ENCODE data around the gene PARD3B.

PARD3B gene

DNA sequence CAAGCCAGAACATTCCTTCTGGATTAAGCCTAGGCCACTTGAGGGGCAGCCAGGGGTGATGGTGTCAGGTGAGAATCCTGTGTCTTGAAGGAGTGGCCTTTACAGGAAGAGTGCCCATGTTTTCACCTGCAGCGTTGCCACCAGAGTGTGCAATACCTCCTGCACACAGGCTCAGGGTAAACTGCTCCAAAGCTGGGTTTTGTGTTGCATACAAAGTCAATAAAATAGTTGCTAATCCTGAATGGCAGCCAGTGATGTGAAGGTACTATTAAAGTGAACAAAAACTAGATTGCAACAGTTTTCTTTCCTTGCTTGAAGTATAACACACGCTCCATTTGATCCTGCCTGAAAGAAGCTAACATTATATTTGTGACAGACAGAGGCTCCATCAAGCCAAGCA is 1072.6 kb downstream of the PARD3B start:
- DNase-seq (ENCODE audit: low read depth), result no peak

GRCh38 chr2:205619600-205619999 is 1074.3 kb downstream of the PARD3B start:
- DNase-seq (ENCODE audit: low read depth), result no peak

DNA sequence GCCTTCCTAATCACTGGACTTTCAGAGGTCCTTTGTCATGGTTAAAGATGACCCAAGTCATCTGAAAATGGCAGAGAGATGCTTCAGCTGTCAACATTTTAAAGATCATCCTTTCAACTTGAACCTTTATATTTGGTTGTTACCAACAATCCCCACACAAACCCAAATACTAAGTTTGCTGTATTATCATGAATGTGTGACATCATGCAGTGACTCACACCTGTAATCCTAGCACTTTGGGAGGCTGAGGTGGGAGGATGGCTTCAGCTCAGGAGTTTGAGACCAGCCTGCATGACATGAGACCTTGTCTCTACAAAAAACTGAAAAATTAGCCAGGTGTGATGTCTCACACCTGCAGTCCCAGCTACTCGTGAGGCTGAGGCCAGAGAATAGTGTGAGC is 1081.8 kb downstream of the PARD3B start:
- DNase-seq (ENCODE audit: low read depth), result no peak

DNA sequence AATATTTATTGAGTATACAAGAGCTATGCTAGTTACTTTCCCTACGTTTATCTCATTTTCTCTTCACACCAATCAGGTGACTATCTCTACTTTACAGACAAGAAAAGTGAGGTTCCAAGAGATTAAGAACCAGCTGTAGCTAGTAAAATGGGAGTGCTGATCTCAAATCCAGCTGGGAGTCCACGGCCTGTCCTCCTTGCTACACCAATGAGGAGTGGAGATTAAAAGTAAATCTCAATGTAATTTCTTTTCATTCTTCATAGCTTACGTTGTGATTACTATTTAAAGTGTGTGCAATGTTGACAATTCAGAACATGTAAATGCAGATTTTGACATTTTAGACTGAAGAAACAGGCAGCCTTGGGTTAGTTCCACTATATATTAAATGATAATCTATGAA is 1083.1 kb downstream of the PARD3B start:
- DNase-seq (ENCODE audit: low read depth), result no peak

- no peak for DNase-seq (ENCODE audit: low read depth)
These were observed 1084.0 kb downstream of the PARD3B start for GRCh38 chr2:205629091-205629776.

DNA sequence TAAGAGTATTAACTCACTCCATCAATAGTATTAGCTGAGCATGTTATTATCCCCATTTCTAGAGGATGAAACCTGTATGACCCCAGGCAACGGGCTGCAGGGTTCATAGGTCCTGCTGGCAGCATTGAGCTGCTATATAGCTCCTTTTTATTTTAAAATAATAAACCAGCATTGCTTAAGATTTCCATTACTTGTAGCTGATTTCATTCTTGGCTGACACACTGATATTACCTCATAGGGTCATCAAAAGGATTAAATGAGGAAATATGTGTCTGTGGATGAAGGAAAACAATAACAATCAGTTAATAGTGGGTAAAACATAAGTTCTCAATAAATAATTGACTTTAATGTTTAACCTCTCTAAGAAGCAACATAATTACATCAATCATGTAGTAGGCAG is 1088.7 kb downstream of the PARD3B start:
- DNase-seq (ENCODE audit: low read depth), result no peak

- no peak for DNase-seq (ENCODE audit: low read depth)
These were observed 1091.5 kb downstream of the PARD3B start for GRCh38 chr2:205636549-205637319.

- no peak for DNase-seq (ENCODE audit: low read depth)
These were observed 1092.0 kb downstream of the PARD3B start for GRCh38 chr2:205637320-205637602.

- DNase-seq (ENCODE audit: low read depth), result no peak
These were observed 1092.7 kb downstream of the PARD3B start for GRCh38 chr2:205637779-205638503.

DNA sequence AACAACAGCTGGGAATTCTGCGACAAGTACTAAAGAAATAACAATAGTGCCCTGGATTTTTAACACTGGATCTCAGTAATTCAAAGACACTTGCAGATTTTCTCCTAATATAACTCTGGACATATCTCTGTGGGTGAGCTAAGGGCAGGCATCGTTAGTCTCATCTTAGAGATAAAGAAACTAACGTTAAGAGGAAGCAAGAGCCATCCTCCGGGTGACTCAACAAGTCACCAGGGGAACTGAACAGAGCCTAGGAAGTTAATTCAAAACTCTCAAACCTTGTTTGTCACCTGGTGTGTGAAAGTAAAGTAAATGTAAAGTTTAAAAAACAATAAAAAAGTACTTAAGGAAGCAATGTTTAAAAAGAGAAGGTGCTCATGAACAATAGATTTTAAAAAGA is 1095.4 kb downstream of the PARD3B start:
- DNase-seq (ENCODE audit: low read depth), result no peak

DNA sequence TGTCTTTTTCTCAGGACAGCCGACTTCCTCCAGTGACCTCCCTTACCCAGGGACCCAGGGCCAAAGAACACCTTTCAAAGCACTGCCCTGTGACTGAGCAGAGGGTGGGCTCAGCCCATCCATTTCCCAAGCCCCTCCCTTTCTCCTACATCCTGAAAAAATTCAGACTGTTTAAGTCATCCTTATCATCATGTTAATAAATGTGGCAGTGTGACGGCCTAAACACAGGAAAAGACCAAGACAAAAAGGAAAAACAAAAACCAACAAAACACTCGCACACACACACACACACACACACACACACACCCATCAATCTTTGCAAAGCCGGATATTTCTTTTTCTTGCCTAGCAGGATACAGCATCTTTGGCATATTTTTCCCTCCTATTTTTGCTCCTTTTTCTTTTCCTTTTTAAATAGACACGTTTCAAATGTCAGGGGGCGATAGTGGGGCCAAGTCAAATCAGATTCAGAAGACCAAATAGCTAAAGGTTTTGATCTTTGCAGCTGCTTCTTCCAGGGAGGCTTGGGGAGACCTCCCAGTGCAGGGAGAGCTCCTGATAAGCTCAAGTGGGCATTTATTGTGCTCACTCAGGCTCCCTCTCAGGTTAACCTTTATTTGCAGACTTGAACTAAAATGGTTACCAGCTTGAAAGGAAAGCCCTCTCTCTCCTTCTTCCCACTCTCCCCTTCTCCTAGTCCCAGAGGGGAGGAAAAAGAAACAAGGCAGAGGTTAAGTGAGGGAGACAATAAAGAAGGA is 1097.5 kb downstream of the PARD3B start:
- no peak for DNase-seq (ENCODE audit: low read depth)

DNA sequence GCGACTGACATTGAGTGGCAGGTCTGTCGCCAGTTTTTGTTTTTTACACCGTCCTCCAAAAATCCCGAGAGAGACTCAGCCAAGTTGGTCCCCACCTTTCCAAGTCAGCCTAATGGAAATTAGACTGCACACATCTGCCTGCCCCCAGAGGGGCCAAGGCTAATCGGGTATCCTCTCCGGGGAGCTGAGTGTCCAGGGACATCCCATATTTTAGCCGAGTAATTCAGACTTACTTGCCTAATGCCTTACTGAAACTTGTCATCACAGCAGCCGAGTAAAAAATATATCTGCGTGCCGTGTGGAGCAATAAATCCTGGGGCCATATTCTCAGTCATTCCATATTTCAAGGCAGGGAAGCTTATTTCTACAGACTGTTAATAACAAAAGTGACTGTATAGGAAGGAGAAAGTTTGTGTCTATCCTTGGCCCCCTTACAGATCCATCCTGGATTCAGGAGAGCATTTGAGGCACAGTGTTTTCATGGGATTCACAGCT is 1098.2 kb downstream of the PARD3B start:
- DNase-seq (ENCODE audit: low read depth), result no peak

- no peak for DNase-seq (ENCODE audit: low read depth)
These were observed 1098.7 kb downstream of the PARD3B start for GRCh38 chr2:205644018-205644417.

- DNase-seq (ENCODE audit: low read depth), result no peak
These were observed 1101.4 kb downstream of the PARD3B start for GRCh38 chr2:205646680-205647079.

DNA sequence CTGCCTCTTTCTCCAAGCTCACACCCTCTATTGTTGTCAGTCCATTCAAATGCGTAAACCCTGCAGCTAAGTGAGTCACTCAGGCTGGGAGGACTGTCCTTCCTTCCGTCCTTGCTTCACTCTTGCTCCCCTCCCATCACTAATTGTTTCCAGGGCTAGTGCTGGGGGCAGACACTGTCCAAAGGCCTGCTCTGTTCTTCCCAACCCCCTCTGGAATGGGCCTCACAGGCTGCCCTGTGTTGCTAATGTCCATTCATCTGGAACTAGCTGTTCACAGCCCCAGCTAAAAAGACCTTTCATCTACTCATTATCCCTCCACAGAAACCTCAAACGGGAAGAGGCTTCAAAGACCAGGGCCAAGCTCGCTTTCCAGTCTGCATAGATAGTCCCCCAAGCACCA is 1105.2 kb downstream of the PARD3B start:
- DNase-seq (ENCODE audit: low read depth), result no peak

- DNase-seq (ENCODE audit: low read depth), result no peak
These were observed 1105.7 kb downstream of the PARD3B start for GRCh38 chr2:205650931-205651330.

- no peak for DNase-seq (ENCODE audit: low read depth)
These were observed 1106.4 kb downstream of the PARD3B start for GRCh38 chr2:205651719-205652118.

- DNase-seq (ENCODE audit: low read depth), result peak; percentile 88
These were observed 1109.8 kb downstream of the PARD3B start for GRCh38 chr2:205654878-205655605.

DNA sequence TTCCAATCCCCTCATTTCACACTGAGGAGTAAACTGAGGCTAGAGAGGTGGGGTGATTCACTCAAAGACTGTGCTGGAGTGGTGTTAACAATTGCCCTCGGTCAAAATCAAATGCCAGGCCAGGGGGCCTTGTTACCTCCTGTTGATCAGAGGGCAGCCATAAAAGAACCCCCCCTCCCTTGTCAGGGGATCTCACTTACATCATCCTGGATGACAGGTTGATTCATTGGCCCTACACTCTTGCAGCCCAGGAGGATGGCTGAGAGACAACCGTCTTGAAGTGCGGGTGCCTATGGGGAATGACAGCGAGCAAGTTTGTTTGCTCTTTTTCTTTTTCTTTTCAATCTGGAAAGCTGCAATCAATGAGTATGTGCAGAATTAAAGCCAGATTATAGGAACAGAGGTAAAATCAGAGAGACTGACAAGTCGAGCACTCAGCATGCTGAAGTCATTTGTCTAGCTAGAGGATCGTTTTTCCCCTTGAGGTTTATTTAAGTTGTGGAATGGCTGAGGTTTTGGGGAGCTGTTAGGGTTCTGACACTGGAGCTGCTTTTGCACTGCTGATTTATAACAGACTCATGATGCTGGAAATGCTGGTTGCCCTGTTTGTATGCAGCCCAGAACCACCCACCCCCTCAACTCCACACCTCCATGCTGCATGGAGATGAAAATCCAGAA is 1110.6 kb downstream of the PARD3B start:
- DNase-seq (ENCODE audit: low read depth), result no peak

DNA sequence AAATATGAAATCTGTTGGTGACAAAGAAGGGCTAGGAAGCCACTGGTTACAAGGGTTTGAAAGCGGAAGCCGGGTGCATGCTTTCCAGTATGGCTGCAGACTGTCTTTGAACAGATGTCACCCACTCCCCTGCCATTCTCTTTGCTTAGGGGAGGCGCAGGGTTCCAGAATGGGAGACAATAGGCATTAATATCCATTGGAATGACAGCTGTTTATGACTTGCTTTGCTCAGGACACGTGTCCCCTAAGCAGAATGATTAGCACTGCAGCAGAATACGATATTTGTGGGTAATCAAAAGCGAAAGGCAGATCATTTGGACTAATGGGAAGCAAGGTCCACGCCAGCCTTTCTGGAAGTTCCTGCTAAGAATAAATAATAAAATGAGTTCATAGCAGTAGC is 1111.2 kb downstream of the PARD3B start:
- DNase-seq (ENCODE audit: low read depth), result no peak

DNA sequence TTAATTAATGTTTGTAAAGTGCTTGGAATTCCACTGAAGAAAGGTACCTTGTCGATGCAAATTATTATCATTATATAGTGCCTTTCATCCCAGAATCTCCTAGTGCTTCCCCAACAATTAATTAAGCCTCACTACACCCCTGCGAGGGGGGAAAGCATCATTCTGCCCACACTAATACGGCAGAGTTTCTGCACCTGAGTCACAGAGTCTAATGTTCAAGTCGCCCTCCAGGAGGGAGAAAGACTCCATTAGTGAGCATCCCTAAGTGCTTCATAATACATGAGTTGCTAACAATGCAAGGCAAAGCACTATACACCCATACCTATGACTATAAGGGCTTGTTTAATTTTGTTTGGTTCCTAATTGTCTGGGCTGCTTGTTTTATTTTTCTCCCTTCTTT is 1111.7 kb downstream of the PARD3B start:
- DNase-seq (ENCODE audit: low read depth), result no peak
